HCT116 (cell line): Measurements from ENCODE around the gene GADD45A.

Experiments
- CBX3 ChIP-seq: IDR thresholded peaks from 2 replicates; pipeline ENCODE4 v1.6.1; 2012; ENCODE audit warnings: low read depth
- EGR1 ChIP-seq: IDR thresholded peaks from 2 replicates; pipeline ENCODE4 v1.6.1; 2012; ENCODE audit warnings: low read depth
- EZH2 ChIP-seq: fragments of 200-600 bp; sonication (generic); IDR thresholded peaks from 2 replicates; pipeline ENCODE4 v1.6.1; 2017; ENCODE audit warnings: antibody characterized with exemption, mixed run types
- POLR2A ChIP-seq: IDR thresholded peaks from 2 replicates; pipeline ENCODE4 v1.7.0; 2011; ENCODE audit warnings: borderline replicate concordance; ENCODE audit not compliant: insufficient read depth, insufficient read length; ENCODE audit errors: extremely low read depth
- POLR2AphosphoS5 ChIP-seq: IDR thresholded peaks from 2 replicates; pipeline ENCODE4 v1.6.1; 2011; ENCODE audit warnings: mild to moderate bottlenecking, low read depth, low read length, moderate library complexity
- RAD21 ChIP-seq: IDR thresholded peaks from 2 replicates; pipeline ENCODE4 v1.6.1; 2012; ENCODE audit warnings: low read depth, mild to moderate bottlenecking
- SRF ChIP-seq: IDR thresholded peaks from 2 replicates; pipeline ENCODE4 v1.6.1; 2012; ENCODE audit warnings: low read depth
- TCF7L2 ChIP-seq: IDR thresholded peaks from 2 replicates; pipeline ENCODE4 v1.7.0; 2011; ENCODE audit warnings: borderline replicate concordance, inconsistent platforms; ENCODE audit not compliant: insufficient read depth, insufficient read length; ENCODE audit errors: extremely low read depth
- ZBTB33 ChIP-seq: IDR thresholded peaks from 2 replicates; pipeline ENCODE4 v1.6.1; 2011; ENCODE audit warnings: mild to moderate bottlenecking, low read length, moderate library complexity; ENCODE audit not compliant: insufficient replicate concordance; ENCODE audit errors: extremely low read depth
- TF ChIP-seq, protein P1 (sequence below), 3 experiments: fragments of 200-600 bp in 1 of 3; sonication (generic) in 1 of 3; IDR thresholded peaks in 2 of 3; conservative IDR thresholded peaks in 1 of 3; 2 replicates each; pipeline ENCODE4 v1.5.1; 2012 to 2017; ENCODE audit warnings: low read depth in 2 of 3, low read length in 2 of 3, antibody characterized with exemption in 1 of 3, borderline replicate concordance in 1 of 3, control low read depth in 1 of 3, mild to moderate bottlenecking in 1 of 3, mixed read lengths in 1 of 3, mixed run types in 1 of 3, moderate library complexity in 1 of 3; ENCODE audit not compliant: insufficient read depth in 1 of 3

DNA sequence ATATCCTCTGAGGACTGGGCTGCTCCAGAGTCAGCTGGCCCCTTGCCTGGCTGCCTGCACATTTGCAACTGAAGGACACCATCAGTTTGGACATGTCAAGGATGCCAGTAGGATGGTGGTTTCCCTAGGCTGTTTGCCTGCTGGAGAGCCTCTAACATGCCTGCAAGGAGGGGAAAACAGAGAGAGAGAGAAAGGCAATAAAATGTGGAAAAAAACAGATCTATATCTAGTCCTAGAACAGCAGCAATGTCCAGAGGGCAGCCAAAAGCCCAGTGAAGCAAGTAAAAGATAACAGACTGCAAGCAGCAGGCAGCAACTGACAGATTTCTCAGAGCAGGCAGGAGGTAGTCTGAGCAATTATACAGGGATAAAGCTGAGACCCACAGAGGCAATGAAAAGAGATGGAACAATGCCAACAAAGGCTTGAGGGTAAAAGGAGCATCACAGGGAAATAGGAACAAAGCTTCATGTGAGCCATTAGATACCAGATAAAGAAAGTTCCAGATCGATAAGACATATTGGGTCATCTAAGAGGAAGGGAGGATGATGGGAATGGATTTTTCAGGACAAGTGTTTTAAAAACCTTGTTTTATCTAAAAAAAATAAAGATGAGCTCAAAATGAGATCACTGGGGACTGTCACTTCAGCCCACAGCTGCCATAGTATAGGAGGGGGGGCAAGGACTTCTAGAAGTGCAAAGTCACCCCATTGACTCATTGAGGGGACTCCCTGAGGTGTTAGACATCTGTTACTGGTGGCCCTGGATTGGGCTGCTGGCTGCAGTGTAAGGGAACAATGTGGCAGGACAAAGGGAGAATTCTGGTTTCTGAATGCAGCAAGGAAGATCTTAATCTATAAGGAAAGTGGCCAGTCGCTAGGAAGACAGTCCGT is 38.6 kb upstream of the GADD45A start:
- TF ChIP-seq, protein P1, sequence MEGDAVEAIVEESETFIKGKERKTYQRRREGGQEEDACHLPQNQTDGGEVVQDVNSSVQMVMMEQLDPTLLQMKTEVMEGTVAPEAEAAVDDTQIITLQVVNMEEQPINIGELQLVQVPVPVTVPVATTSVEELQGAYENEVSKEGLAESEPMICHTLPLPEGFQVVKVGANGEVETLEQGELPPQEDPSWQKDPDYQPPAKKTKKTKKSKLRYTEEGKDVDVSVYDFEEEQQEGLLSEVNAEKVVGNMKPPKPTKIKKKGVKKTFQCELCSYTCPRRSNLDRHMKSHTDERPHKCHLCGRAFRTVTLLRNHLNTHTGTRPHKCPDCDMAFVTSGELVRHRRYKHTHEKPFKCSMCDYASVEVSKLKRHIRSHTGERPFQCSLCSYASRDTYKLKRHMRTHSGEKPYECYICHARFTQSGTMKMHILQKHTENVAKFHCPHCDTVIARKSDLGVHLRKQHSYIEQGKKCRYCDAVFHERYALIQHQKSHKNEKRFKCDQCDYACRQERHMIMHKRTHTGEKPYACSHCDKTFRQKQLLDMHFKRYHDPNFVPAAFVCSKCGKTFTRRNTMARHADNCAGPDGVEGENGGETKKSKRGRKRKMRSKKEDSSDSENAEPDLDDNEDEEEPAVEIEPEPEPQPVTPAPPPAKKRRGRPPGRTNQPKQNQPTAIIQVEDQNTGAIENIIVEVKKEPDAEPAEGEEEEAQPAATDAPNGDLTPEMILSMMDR (IDR thresholded peaks at IDR 0.05 in 2 of 3, conservative IDR thresholded peaks at IDR 0.05 in 1 of 3; ENCODE audit: borderline replicate concordance in 1 of 3, insufficient read depth in 1 of 3, low read depth in 2 of 3, low read length in 2 of 3) = no peak
- TF ChIP-seq EZH2 (no peak), SRF (no peak), POLR2A (no peak), TCF7L2 (no peak), ZBTB33 (no peak), EGR1 (no peak), POLR2AphosphoS5 (no peak), RAD21 (no peak), CBX3 (no peak)
